Stimulated activated CD8-positive, alpha-beta memory T cell treated with anti-CD3 and anti-CD28 coated beads, Interleukin-4, amount 100 ng/mL, for 1 hour (primary cell): ENCODE measurements around the gene GRPEL2.

Source experiments
- DNase-seq, 2 donors: peaks; one replicate each; pipeline ENCODE4 v3.0.0-alpha.2; 2020; ENCODE audit warnings: low read depth in 2 of 2, low spot score in 1 of 2

Gene GRPEL2

DNA sequence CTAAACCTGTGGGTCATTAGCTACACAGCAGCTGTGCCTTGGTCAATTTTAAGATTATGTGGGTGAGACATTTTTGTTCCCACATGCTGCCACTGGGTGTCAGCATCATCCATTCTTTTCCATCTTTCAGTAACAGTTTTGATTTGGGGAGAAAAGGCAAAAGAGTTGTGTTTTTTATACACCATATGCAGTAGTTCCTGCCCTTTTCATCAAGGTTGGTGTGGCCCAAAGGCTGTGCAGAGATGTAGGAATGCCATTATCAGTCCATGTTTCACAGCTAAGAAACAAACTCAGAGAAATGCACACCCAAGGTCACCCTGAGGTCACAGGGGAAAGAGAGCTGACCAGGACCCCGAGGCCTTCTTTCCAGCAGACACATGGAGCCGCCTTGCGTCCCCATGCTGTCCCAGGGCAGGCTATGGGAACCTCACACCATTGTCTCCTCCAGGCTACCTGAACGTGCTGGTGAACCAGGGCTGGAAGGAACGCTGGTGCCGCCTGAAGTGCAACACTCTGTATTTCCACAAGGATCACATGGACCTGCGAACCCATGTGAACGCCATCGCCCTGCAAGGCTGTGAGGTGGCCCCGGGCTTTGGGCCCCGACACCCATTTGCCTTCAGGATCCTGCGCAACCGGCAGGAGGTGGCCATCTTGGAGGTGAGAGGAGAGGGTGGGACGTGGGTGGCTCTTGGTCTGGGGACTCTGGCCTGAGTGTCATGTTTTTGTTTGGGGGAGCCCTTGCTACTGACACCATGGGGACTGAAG is 27.8 kb upstream of the GRPEL2 start:
- DNase-seq: no peak

DNA sequence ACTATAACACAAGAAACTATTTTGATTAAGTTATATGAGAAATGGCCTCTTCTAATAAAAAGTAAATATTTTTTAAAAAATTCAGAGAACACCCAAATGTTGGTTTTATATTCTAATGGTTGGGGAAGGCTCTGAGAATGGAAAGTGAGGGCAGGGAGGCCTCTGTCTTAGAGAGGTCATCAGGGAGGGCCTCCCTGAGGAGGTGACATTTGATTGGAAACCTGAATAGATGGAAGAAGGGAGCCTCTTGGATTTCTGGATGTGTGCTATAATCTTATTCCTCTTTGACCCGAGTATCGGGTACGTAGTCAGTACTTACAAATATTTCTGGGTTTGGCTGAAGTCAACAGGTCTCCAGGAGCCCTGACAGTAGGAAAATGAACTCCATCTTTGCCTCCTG is 26.1 kb upstream of the GRPEL2 start:
- no peak for DNase-seq

DNA sequence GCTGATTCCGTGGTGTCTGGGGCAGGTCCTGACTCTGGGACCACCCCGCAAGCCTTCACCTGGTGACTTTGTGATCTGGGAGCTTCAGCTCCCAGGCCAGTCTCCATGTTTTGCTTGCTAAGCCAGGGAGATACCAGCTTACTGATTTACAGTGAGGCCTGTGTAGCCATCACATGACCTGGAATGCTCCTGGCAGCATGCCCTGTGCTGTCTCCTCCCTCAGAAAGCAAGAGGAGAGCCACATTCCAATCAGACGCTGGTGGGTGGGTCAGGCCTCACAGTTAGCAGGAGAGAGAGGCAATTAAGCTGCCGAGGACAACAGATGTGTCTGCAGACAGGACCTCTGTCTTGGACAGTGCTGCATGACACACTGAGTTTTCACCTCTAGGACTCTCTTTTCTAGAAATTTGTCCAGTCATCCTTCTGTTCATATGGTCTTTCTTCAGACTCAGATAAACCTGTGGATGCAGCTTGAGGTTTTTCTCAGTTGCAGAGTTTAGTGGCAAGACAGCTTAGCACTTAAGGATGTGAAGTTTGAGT is 24.4 kb upstream of the GRPEL2 start:
- DNase-seq: no peak

DNA sequence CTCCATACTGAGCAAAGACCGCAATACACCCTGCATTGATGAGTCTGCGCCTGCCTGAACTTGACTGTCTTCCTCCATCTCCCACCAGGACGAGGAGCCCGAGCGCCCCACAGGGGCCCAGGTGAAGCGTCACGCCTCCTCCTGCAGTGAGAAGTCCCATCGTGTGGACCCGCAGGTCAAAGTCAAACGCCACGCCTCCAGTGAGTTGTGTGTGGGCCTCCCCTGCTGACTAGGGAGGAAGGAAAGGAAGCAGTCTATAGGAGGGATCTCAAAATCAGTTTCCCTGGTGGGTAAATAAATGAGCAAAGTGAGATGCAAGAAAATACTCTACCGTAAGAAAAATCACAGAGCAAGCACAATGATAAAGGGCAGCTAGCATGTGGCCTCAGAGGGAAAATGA is 22.8 kb upstream of the GRPEL2 start:
- no peak for DNase-seq

DNA sequence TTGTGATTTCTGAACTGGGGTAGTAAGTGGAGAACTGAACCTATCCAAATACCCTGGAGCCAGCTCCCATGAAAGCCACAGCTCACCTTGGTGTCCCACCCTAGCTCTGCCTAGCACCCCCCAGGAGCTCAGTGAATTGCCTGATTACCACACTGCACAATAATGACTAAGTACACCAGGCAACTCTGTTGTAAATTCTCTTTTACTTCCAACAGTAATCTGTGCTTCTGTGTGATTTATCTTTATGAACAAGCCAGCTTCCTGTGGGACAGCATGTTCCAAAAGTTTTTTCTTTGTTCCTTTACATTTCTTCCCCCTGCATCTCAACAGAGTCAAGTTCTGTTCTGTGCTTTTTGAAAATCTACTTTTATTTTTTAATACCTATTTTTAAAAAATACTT is 22.1 kb upstream of the GRPEL2 start:
- no peak for DNase-seq

DNA sequence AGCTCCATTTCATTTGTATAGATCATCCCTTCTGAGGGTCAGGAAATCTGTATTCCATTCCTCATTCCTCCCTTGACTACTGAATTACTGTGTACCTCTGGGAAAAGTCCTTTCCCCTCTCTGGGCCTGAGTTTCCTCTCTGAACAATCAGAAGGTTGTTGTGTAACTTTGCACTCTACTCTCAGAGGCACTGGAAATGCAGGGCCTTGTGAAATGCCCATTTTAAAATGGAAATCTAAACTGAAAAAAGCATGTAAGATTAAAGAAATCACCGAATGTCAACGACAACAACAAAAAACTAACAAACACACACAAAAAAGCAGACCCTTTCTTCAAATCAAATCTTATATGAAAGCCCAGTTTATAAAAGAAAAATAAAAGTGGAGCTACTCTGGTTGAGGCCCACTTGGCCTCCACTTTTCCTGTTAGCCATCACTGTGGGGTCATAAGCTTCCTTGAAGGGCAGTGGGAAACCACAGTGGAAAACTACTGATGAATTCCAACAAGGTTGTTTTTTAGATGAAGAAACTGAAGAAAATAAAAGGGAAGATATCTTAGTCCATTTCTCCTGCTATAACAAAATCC is 21.6 kb upstream of the GRPEL2 start:
- no peak for DNase-seq

DNA sequence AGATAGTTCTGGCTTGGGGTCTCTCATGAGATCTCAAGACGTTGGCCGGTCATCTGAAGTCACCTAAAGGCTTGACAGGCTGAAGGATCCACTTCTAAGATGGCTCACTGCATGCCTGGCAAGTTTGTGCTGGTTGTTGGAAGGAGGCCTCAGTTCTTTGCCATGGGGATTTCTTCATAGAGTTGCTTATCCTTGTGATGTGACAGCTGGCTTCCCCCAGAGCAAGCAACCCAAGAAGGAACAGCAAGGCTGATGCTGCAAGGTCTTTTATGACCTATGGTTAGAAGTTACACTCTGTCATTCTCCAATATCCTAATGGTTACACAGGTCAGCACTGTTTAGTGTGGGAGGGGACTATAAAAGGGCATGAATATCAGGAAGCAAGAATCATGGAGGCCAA is 20.7 kb upstream of the GRPEL2 start:
- no peak for DNase-seq

DNA sequence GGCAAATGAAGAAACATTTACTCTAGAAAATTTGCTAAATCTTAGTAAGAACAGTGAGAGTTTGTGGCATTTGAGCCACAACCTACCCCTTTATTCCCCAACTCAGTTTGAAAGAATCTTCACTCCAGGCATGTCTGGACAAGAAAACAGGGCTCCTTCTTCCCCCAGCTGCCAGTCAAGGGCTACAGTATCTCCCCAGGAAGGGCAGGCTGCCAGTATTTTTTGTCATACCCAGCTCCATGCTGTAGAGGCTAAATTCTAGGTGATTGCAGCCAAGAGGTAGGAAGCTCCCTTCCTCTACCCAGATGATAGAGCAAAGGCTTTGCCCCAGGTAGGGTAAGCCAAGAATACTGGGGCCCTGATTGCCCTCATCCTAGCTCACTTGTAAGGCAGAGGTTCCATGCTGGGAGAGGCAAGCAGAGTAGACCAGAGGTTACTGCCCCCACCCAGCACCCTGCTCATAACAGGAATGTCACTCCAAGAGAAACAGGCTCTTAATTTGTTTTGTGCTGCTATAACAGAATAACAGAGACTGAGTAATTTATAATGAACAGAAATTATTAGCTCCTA is 20.0 kb upstream of the GRPEL2 start:
- no peak for DNase-seq

DNA sequence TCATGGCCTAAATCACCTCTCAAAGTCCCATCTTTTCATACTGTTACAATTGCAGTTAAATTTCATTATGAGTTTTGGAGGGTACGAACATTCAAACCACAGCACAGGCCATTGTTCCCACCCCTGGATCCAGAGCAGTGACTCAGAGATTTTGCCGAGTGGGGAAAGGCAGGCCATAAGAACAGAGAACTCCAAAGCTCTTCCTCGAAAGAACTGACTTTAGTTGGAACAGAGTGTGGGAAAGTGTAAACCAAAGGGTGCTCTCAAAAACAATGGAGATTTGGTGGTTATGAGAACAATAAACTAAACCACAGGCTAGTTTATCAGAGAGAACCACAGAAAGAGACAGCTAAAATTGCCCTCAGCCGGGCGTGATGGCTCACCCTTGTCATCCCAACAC is 19.4 kb upstream of the GRPEL2 start:
- DNase-seq: no peak

DNA sequence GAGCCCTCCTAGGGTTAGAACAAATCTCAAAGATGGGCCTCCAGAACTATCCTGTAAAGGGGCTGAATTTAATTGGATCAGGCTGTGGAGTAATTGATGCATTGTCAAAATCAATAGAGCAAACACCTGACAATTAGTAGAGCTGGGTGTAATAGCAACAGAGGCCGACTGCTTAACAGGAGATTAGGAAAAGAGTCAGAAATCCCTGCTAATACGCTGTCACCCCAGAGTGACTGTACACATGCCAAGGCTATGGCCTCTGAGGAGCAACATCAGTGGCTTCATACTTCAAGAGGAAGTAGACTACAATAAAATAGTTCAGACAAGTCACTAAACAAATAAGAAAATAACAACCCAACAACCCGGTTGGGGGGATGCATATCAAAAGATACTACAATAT is 18.7 kb upstream of the GRPEL2 start:
- DNase-seq: no peak

DNA sequence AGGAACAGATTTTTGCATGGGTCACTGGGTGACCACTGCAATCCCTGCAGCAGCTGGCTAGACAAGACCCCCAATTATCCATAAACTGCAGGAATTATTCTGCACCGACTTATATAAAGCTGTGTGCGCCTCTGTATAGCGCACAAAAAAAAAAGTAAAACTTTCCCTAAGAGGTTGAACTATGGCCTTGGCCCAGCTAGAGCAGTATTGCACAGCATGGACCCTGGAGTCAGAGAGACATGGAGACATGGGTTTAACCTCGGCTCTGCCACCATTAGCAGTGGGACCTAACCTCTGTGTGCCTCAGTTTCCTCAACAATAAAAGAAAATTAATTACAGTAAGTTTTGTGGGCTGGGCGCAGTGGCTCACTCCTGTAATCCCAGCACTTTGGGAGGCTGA is 17.1 kb upstream of the GRPEL2 start:
- DNase-seq: no peak

DNA sequence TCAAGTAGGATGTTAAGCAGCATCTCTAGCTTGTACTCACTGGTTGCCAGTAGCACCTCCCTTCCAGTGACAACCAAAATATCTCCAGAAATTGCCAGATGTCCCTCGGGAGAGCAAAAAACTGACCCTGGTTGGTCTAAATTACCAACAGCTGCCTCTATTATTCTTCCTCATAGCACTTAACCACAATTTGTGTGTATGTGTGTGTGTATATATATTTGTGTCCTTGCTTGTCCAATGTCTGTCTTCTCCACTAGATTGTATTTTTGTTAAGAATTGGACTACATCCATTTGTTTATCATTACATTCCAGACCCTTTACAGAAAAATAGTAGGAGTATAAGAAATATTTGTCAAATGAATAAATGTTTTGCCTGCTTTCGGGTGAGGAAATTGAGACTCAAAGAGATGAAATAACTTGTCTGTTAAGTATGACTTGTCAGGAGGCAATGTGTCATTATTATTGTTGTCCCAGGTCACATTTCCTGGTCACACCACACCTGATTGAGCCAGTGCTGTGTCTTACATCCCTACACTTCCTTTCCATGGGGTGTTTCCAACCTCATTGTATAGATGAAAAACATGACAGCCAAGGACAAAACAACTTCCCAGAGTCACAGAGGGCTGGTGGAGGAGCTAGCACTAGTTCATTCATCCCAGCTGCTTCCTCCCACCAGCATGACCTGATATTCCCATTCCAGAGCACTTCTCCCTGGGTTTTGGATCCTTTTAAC is 11.4 kb upstream of the GRPEL2 start:
- no peak for DNase-seq

DNA sequence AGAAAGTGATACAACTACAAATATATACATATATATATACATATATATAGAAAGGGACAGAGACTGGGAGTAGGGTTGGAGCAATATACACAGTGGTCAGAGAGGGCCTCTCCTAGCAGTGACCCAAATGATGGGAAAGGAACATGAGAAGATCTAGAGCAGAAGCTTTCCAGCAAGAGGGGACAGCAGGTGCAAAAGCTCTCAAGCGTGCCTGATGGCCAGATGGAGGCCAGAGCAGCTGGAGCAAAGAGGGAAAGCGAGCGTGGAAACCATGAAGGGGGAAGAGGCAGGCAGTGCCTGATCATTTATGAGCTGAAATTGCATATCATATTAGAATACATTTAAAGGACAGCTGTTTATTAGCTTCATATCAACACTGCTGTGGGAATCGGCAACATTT is 7.6 kb upstream of the GRPEL2 start:
- no peak for DNase-seq

DNA sequence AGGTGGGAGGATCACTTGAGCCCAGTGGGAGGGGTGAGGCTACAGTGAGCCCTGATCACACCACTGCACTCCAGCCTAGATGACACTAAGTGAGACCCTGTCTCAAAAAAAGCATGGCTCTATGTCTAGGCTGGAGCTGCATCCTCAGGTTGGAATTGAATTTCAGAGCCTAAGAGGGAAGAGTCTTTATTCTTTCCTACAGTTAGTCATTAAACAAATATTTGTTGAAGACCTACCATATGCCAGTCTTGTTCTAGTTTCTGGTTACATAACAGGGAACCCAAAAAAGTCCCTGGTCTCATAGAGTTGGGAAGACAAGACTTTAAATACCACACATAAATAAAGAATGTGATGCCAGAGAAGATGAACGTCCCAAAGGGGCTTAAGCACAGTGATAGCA is 6.9 kb upstream of the GRPEL2 start:
- no peak for DNase-seq

DNA sequence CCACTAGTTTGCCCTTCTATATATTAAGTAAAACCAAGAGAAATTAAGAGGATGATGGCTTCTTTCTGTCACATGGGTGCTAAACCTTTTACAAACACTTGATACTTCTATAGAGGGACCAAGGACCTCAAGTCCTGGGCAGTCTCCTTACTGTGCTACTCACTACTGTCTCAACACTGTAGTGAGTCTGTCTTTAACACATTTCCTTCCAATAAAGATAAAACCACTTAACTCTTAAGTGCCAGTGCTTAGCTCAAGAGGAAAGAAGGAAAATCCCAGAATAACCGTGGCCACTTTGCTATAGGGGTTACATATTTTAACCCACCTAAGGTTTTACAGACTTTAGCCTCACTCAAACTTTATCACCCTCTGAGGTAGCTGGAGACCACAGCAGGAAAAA is 4.4 kb upstream of the GRPEL2 start:
- DNase-seq: no peak

DNA sequence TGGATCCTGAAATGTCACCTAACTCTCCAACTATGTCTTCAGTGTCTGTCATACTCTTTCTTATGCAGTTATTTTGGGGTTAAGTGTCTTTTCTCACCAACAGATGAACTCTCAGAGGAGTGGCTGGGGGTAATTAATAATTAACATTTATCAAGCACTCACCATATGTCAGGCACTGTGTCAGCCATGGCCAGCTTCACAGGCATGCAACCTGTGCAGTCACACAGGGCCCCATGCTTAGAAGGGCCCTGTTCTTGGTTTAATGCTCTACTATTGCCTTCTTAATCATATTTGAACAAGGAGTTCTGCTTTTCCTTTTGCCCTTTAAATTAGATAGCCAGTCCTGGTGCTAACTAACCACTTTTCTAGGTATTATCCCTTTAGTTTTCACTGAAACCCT is 3.4 kb upstream of the GRPEL2 start:
- no peak for DNase-seq

DNA sequence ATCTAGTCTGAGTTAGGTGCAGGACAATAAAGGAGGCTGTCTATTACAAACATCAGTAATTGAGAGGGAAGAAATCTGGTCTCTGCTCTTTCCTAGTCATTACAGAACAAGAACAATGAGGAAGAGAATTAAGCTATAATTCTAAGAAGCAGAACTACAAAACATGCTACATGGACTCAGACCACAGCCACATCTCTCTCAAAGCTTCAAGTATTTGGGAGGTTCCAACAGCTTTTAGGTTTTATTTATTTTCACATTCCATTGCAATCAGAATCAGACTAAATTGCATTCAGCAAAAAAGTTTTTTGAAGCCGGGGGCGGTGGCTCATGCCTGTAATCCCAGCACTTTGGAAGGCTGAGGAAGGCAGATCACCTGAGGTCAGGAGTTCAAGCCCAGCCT is 1.1 kb upstream of the GRPEL2 start:
- no peak for DNase-seq

DNA sequence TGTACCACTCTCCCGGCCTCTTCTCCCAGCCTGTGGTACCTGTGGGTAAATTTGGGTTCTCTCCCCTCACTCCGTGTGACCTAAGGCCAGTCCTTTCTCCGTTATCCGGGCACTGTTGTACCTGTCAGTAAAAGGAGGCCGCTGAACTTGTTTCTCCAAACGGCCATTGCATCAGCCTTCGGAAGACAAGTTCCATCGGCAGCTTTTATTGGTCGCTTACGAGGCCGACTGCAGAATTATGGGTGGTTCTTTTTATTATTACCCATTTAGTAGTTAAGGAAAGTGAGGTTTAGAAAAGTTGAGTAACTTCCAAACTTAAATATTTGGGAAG is 558 bp downstream of the GRPEL2 start:
- no peak for DNase-seq

DNA sequence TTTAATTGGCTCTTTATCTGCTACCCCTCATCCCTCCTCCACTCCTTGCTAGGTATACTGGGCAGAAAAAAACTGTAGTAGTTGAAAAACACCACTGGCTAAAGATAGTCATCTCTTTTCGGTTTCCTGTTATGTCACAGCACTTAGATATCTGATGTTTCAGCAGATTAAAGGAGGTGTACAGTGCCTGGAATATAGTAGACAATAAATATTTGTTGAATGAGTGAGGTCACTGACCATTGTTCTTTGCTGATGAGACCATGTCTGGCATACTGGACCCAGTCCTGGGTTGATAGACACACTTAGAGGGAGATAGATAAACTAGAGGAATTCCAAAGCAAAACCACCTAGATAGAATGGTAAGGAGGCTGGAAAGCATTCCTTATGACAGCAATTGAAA is 3.2 kb downstream of the GRPEL2 start:
- no peak for DNase-seq

DNA sequence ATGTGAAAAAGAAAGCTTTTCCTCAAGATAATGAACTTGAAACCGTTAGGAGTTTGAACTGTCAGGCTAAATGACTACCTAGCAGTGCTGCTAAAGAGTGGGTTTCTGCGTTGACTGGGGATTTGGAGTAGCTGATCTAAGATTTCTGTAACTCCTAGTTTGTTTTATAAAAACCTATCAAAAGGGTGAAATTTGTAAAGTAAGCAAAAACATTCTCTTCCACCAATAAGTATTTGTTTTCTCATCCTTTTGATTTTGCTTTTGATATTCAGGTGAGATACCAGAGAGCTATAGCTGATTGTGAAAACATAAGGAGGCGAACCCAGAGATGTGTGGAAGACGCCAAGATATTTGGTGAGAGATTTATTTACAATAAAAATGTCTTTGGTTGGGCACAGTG is 4.1 kb downstream of the GRPEL2 start:
- DNase-seq: no peak

DNA sequence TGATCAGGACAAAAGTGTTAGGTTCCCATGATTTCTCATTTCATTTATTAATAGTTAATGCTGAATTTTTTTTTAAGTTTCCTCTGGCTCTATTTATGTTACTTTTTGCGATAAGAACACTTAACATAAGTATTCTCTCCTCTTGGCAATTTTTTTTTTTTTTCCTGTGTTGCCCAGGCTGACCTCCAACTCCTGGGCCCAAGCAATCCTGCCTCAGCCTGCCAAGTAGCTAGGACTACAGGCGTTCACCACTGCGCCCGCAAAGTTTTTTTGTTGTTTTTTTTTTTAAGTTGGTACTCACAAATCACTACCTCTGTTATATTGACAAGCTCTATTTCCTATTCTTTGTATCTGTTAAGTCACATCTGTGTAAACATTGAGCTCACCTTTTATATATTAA is 6.9 kb downstream of the GRPEL2 start:
- no peak for DNase-seq

DNA sequence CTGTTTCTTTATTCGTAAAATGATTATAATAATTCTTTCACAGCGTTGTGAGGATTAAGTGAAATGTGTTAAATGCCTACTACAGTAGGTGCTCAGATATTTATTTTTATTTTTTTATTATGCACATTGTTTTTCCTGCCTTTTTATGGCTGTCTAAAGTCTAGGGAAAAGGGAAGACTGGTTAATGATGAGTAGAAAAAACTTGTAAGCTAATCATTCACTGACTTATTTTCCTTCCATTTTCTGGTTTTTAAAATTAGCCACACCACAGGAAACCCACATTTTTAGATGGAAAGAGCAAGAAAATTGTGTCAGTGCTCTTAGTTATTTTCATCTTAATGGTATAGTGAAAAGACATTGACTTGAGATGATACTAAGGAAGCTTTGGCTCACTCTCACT is 8.6 kb downstream of the GRPEL2 start:
- no peak for DNase-seq
